Ovary (tissue), 3 donors: Measurements from ENCODE around the gene NPAS2.

Experiments used
- POLR2A ChIP-seq: fragments of 450-650 bp; IDR thresholded peaks from one replicate; pipeline ENCODE4 v1.6.1; 2017; ENCODE audit warnings: antibody characterized with exemption, mild to moderate bottlenecking, moderate library complexity
- TF ChIP-seq, protein P1 (sequence below), 3 donors: fragments of 450-650 bp in 2 of 3; fragments of 200-600 bp in 1 of 3; IDR thresholded peaks; one replicate each; pipeline versions ENCODE4 v1.5.1 to v1.8.0; 2016 to 2022; ENCODE audit warnings: antibody characterized with exemption in 3 of 3, mild to moderate bottlenecking in 1 of 3
- donor health status: DM: no; HTN: no; CAD: no.

- TF ChIP-seq, protein P1, sequence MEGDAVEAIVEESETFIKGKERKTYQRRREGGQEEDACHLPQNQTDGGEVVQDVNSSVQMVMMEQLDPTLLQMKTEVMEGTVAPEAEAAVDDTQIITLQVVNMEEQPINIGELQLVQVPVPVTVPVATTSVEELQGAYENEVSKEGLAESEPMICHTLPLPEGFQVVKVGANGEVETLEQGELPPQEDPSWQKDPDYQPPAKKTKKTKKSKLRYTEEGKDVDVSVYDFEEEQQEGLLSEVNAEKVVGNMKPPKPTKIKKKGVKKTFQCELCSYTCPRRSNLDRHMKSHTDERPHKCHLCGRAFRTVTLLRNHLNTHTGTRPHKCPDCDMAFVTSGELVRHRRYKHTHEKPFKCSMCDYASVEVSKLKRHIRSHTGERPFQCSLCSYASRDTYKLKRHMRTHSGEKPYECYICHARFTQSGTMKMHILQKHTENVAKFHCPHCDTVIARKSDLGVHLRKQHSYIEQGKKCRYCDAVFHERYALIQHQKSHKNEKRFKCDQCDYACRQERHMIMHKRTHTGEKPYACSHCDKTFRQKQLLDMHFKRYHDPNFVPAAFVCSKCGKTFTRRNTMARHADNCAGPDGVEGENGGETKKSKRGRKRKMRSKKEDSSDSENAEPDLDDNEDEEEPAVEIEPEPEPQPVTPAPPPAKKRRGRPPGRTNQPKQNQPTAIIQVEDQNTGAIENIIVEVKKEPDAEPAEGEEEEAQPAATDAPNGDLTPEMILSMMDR (IDR thresholded peaks at IDR 0.05): no peak
- no peak for TF ChIP-seq POLR2A
Measured at GRCh38 chr2:100923461-100924060, 103.6 kb downstream of the NPAS2 start.
